Mesothelial cell of epicardium (in vitro differentiated cells): ENCODE results near the gene SPECC1L. TPM values are rescaled to one million over a fixed set of nuclear protein-coding genes. Genes with fewer than 3 reads are reported as not detected.
A peak's percentile ranks its signal among the peaks of the same experiment; 100 is the strongest.

Source experiments
- DNase-seq, 2 experiments: peaks; one replicate each; pipeline ENCODE4 v3.0.0; 2021; ENCODE audit warnings: low spot score in 2 of 2; ENCODE audit not compliant: unreplicated experiment in 2 of 2
- H3K27ac Mint-ChIP-seq: 2 replicates; pipeline ENCODE4 v1.8.0; 2021; ENCODE audit warnings: mixed read lengths
- H3K27me3 Mint-ChIP-seq: 2 replicates; pipeline ENCODE4 v1.8.0; 2021; ENCODE audit warnings: low read depth, mixed read lengths
- H3K36me3 Mint-ChIP-seq: 2 replicates; pipeline ENCODE4 v1.8.0; 2021; ENCODE audit warnings: mixed read lengths
- H3K4me1 Mint-ChIP-seq: 2 replicates; pipeline ENCODE4 v1.8.0; 2021; ENCODE audit warnings: mixed read lengths
- H3K4me3 Mint-ChIP-seq: 2 replicates; pipeline ENCODE4 v1.8.0; 2021; ENCODE audit warnings: mild to moderate bottlenecking, moderate library complexity, mixed read lengths
- H3K9me3 Mint-ChIP-seq: 2 replicates; pipeline ENCODE4 v1.8.0; 2021; ENCODE audit warnings: mixed read lengths
- CTCF ChIP-seq: fragments of 200-600 bp; sonication (generic); IDR thresholded peaks from one replicate; pipeline ENCODE4 v1.5.0; 2021; ENCODE audit warnings: antibody characterized with exemption; ENCODE audit not compliant: unreplicated experiment
- total RNA-seq: library from RNA; stranded (reverse); gene quantifications from 3 replicates; pipeline ENCODE4 v1.2.1, GENCODE V29; 2021

The SPECC1L gene
- total RNA-seq, 1 donor from 2014 or later: 88.0 TPM

- Mint-ChIP-seq H3K36me3 (peaks cover 20% of the 10 kb centered on the region), H3K27ac (peak overlapping the region; percentile 71), H3K27me3 (no peaks in the 10 kb centered on the region), H3K9me3 (no peaks in the 10 kb centered on the region), H3K4me1 (peaks cover 39% of the 10 kb centered on the region), H3K4me3 (no peak overlapping the region)
- TF ChIP-seq CTCF: no peak
- DNase-seq: no peak
These were observed 122.5 kb downstream of the SPECC1L start for GRCh38 chr22:24393012-24393559.

DNA sequence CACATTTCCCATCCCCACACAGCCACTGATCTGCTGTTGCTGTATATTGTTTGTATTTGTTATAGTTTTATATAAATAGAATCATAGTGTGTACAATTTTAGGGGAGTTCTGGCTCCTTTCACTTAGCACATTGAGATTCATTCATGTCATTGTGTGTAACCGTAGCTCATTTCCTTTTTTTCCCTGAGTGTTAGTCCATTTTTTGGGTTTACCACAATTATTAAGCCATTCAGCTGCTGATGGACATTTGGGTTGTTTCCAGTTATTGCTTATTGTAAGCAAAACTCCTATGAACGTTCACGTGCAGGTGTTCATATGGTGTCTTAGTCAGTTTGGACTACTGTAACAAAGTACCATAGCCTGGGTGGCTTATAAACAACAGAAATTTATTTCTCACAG lies 123.2 kb downstream of the SPECC1L start:
- Mint-ChIP-seq H3K4me1 (peaks cover 45% of the 10 kb centered on the region), H3K9me3 (no peaks in the 10 kb centered on the region), H3K4me3 (no peak overlapping the region), H3K36me3 (peaks cover 24% of the 10 kb centered on the region), H3K27ac (no peak overlapping the region), H3K27me3 (no peaks in the 10 kb centered on the region)
- TF ChIP-seq CTCF: no peak
- no peak for DNase-seq

DNA sequence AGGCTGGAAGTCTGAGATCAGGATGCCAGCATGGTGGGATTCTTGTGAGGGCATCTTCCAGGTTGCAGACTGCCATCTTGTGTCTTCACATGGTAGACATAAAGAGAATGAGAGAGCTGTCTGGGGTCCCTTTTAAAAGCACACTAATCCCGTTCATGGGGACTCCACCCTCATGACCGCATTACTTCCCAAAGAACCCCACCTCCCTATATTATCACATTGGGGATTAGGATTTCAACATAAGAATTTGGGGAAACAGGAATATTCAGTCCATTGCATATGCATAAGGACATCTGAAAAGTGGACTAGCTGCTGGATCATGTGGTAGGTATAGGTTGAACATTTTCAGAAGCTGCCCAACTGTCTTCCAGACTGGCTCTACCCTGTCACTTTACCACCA lies 123.6 kb downstream of the SPECC1L start:
- Mint-ChIP-seq H3K4me1 (peaks cover 46% of the 10 kb centered on the region), H3K4me3 (no peak overlapping the region), H3K36me3 (peaks cover 24% of the 10 kb centered on the region), H3K27me3 (no peaks in the 10 kb centered on the region), H3K9me3 (no peaks in the 10 kb centered on the region), H3K27ac (no peak overlapping the region)
- TF ChIP-seq CTCF: no peak
- DNase-seq: no peak

- no peak for DNase-seq
- TF ChIP-seq CTCF: no peak
- Mint-ChIP-seq H3K27me3 (no peaks in the 10 kb centered on the region), H3K36me3 (peaks cover 26% of the 10 kb centered on the region), H3K27ac (no peak overlapping the region), H3K4me1 (peaks cover 45% of the 10 kb centered on the region), H3K4me3 (no peak overlapping the region), H3K9me3 (no peaks in the 10 kb centered on the region)
These were observed 127.8 kb downstream of the SPECC1L start for GRCh38 chr22:24398409-24398808.

- Mint-ChIP-seq H3K36me3 (peaks cover 27% of the 10 kb centered on the region), H3K4me1 (peaks cover 62% of the 10 kb centered on the region), H3K27ac (peak overlapping the region; percentile 57), H3K27me3 (no peaks in the 10 kb centered on the region), H3K4me3 (no peak overlapping the region), H3K9me3 (no peaks in the 10 kb centered on the region)
- no peak for TF ChIP-seq CTCF
- DNase-seq: no peak
These were observed 129.5 kb downstream of the SPECC1L start for GRCh38 chr22:24400034-24400725.
